ENCODE results near the gene CASR. TPM values are rescaled to one million over a fixed set of nuclear protein-coding genes. Genes with fewer than 3 reads are reported as not detected.

CASR gene
- total RNA-seq, 1 donor: not detected

- TF ChIP-seq, protein P1, sequence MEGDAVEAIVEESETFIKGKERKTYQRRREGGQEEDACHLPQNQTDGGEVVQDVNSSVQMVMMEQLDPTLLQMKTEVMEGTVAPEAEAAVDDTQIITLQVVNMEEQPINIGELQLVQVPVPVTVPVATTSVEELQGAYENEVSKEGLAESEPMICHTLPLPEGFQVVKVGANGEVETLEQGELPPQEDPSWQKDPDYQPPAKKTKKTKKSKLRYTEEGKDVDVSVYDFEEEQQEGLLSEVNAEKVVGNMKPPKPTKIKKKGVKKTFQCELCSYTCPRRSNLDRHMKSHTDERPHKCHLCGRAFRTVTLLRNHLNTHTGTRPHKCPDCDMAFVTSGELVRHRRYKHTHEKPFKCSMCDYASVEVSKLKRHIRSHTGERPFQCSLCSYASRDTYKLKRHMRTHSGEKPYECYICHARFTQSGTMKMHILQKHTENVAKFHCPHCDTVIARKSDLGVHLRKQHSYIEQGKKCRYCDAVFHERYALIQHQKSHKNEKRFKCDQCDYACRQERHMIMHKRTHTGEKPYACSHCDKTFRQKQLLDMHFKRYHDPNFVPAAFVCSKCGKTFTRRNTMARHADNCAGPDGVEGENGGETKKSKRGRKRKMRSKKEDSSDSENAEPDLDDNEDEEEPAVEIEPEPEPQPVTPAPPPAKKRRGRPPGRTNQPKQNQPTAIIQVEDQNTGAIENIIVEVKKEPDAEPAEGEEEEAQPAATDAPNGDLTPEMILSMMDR (IDR thresholded peaks at IDR 0.05; ENCODE audit: insufficient read depth, low read depth, low read length): no peak
- DNase-seq (ENCODE audit: low read depth): no peak
- no peak overlapping the region for H3K4me3 ChIP-seq (ENCODE audit: low read depth, low read length)
Measured at GRCh38 chr3:122272879-122273278, 89.4 kb downstream of the CASR start.

DNA sequence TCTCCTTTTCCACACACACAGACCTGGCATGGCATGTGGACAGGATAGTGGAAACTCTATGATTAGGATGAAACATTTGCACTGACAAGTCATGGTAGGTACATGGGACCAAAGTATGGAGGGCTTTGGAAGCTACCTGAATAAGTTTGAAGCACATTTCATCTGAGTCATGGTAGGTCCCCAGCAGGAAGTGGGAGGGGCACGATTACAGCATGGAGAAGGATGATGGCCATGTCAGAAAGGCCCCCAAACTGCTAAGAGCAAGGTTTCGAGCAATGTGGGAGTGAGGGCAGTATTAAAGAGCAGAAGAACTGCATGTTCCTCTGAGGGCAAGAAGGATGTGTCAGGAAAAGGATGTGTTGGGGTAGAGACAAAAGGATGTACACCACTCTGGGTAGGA is 90.0 kb downstream of the CASR start:
- TF ChIP-seq, protein P1 (IDR thresholded peaks at IDR 0.05; ENCODE audit: insufficient read depth, low read depth, low read length): no peak
- H3K4me3 ChIP-seq (ENCODE audit: low read depth, low read length): no peak overlapping the region
- DNase-seq (ENCODE audit: low read depth): no peak

GRCh38 chr3:122281891-122282290 is 98.4 kb downstream of the CASR start:
- no peak for DNase-seq (ENCODE audit: low read depth)

GRCh38 chr3:122283796-122284445 is 100.5 kb downstream of the CASR start:
- DNase-seq (ENCODE audit: low read depth): no peak
- H3K4me3 ChIP-seq (ENCODE audit: low read depth, low read length): no peak overlapping the region
- TF ChIP-seq, protein P1 (IDR thresholded peaks at IDR 0.05; ENCODE audit: insufficient read depth, low read depth, low read length): no peak

More at GRCh38 chr3:122281891-122282290, 98.4 kb downstream of the CASR start:
- H3K4me3 ChIP-seq (ENCODE audit: low read depth, low read length): no peak overlapping the region
- TF ChIP-seq, protein P1 (IDR thresholded peaks at IDR 0.05; ENCODE audit: insufficient read depth, low read depth, low read length): no peak

DNA sequence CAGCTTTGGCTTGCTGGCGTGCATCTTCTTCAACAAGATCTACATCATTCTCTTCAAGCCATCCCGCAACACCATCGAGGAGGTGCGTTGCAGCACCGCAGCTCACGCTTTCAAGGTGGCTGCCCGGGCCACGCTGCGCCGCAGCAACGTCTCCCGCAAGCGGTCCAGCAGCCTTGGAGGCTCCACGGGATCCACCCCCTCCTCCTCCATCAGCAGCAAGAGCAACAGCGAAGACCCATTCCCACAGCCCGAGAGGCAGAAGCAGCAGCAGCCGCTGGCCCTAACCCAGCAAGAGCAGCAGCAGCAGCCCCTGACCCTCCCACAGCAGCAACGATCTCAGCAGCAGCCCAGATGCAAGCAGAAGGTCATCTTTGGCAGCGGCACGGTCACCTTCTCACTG is 101.0 kb downstream of the CASR start:
- TF ChIP-seq, protein P1 (IDR thresholded peaks at IDR 0.05; ENCODE audit: insufficient read depth, low read depth, low read length): no peak
- H3K4me3 ChIP-seq (ENCODE audit: low read depth, low read length): no peak overlapping the region
- DNase-seq (ENCODE audit: low read depth): no peak

DNA sequence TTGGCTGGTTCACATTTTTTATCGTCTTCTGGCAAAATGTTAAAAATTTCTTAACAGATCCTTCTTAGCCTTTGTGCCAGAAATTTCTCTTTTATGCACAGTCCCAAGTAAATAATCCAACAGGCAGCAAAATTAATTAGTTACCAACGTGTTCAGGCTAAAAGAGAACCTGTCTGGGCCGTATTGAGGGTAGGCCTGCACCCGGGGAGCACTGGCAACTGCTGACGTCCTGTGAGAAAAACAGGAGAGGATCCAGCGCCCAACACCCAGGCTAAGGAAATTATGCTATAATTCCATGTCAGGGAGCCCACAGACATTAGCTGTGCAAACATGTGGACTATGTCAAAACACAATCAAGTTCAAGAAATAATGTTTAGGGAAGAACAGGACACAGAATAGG is 110.9 kb downstream of the CASR start:
- H3K4me3 ChIP-seq (ENCODE audit: low read depth, low read length): no peak overlapping the region
- no peak for DNase-seq (ENCODE audit: low read depth)
- TF ChIP-seq, protein P1 (IDR thresholded peaks at IDR 0.05; ENCODE audit: insufficient read depth, low read depth, low read length): no peak

All from fibroblast of villous mesenchyme (primary cell).